Spinal cord (tissue), 10 donors: ENCODE data around the gene LARP7. TPM values are rescaled to one million over a fixed set of nuclear protein-coding genes. Genes with fewer than 3 reads are reported as not detected.
"Not testable (repeated sequence)": the region's sequence is repeated elsewhere in the genome, so short reads cannot be mapped to it uniquely, and the experiment has no call there.

ENCODE experiments used
- DNase-seq, 6 donors: peaks; one replicate each; pipeline versions ENCODE4 v3.0.0 to v3.0.0-alpha.2; 2013 to 2015; ENCODE audit warnings: low spot score in 6 of 6, low read depth in 4 of 6
- H3K27ac ChIP-seq: one replicate; pipeline ENCODE4 v1.5.1; 2013; ENCODE audit warnings: low read depth, low read length, control low read depth
- H3K27me3 ChIP-seq: one replicate; pipeline ENCODE4 v1.6.1; 2013; ENCODE audit warnings: low read length; ENCODE audit not compliant: control insufficient read depth, insufficient read depth
- H3K36me3 ChIP-seq: one replicate; pipeline ENCODE4 v1.6.1; 2013; ENCODE audit warnings: low read length; ENCODE audit not compliant: control insufficient read depth, insufficient read depth
- H3K4me1 ChIP-seq: one replicate; pipeline ENCODE4 v1.6.1; 2013; ENCODE audit warnings: low read length; ENCODE audit not compliant: control insufficient read depth, insufficient read depth
- H3K4me3 ChIP-seq: one replicate; pipeline ENCODE4 v1.5.1; 2013; ENCODE audit warnings: low read depth, low read length, control low read depth
- H3K9me3 ChIP-seq: one replicate; pipeline ENCODE4 v1.6.1; 2013; ENCODE audit warnings: low read length; ENCODE audit not compliant: control insufficient read depth, insufficient read depth
- WGBS: methylation state at CpG from one replicate; pipeline ENCODE4 v1.1.5; 2013; ENCODE audit warnings: missing lambda C conversion rate; ENCODE audit not compliant: insufficient coverage; 5-methylcytosine and 5-hydroxymethylcytosine counted together
- polyA plus RNA-seq, 2 donors: library from polyadenylated mRNA; unstranded; fragments of 120-200 nt; gene quantifications; one replicate each; pipeline ENCODE4 v1.2.1, GENCODE V29; 2013; ENCODE audit not compliant: insufficient read length in 2 of 2
- total RNA-seq, 2 donors: library from RNA; depleted of rRNA in 1 of 2; stranded (reverse); fragments of 120-200 nt in 1 of 2; fragments of >200 nt in 1 of 2; gene quantifications; one replicate each; pipeline versions ENCODE4 v1.2.3 to v1.2.4, GENCODE V29; 2013 to 2014
- donor health status: healthy.

Gene LARP7
- total and polyA plus RNA-seq, 4 donors: 33.1 to 65.1 (median 52.0) TPM

DNA sequence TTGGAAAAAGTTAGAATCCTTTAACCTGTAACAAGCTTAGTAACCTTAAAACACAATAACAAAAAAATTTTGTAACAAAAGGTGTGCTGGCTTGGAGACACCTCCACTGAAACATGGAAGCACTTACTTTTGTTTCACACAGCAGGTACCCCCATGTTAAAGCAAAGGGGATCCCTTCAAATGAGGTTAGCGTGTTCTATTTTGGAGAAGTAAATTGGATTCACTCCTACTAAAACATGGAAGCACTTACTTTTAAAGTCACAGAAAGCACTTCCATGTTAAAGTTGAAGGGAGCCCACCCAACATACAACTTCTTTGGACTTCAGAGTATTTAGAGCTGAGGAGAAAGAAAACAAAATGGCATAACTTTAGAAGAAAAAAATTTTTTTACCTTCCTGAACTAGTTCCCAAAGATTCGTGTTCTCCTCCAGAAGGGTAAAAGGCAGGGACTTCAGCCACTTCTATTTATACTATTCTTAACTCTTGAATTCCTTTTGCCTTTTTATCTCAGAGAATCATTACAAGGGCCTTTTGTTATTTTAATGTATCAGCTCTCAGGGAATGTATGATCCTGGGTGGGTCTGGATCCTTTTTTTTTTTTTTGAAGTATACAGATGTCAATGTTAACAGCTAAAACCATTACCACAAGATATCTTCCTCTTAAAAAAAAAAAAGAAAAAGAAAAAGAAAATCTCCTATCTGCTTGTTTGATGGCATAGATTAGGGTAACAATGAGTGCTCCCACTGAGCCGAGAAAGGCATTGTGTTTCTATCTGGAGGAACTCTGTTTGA is 11.5 kb downstream of the LARP7 start:
- H3K4me1 ChIP-seq: no peaks in the 10 kb centered on the region
- no peaks in the 10 kb centered on the region for H3K27me3 ChIP-seq
- WGBS: no CpG with 5 or more reads among the region's 3 CpGs
- no peak for DNase-seq
- H3K27ac ChIP-seq: no peak overlapping the region
- H3K36me3 ChIP-seq: peaks cover 15% of the 10 kb centered on the region
- H3K4me3 ChIP-seq: no peak overlapping the region
- no peaks in the 10 kb centered on the region for H3K9me3 ChIP-seq

DNA sequence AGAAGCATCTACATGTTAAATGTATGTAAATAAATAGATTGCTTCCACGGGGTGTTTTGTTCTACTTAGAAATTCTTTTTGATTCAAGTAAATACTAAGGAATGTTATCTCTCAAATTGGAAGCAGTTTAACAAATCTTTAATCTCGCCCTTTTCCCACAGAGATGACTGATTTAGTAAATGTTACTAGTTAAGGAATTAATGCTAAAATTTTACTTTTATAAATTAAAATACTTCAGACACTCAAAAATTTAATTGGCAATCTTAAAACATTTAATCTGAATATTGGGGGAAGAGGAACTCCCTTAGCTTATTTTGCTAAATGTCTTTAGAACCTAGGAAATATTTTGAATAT is 12.1 kb downstream of the LARP7 start:
- Histone ChIP-seq H3K9me3 (no peaks in the 10 kb centered on the region), H3K4me3 (no peak overlapping the region), H3K27ac (no peak overlapping the region), H3K4me1 (no peaks in the 10 kb centered on the region), H3K27me3 (no peaks in the 10 kb centered on the region), H3K36me3 (peaks cover 18% of the 10 kb centered on the region)
- no peak for DNase-seq
- no CpG with 5 or more reads among the region's 2 CpGs for WGBS

- Histone ChIP-seq H3K9me3 (no peaks in the 10 kb centered on the region), H3K27me3 (no peaks in the 10 kb centered on the region), H3K36me3 (peaks cover 17% of the 10 kb centered on the region), H3K4me1 (no peaks in the 10 kb centered on the region), H3K4me3 (no peak overlapping the region), H3K27ac (no peak overlapping the region)
- WGBS: 64% methylated on average over 2 of the region's 4 CpGs
- no peak for DNase-seq
Measured at GRCh38 chr4:112650332-112650731, 13.4 kb downstream of the LARP7 start.

- DNase-seq: no peak
- H3K36me3 ChIP-seq: peaks cover 14% of the 10 kb centered on the region
- H3K4me1 ChIP-seq: no peaks in the 10 kb centered on the region
- no peak overlapping the region for H3K4me3 ChIP-seq
- H3K27ac ChIP-seq: no peak overlapping the region
- H3K27me3 ChIP-seq: no peaks in the 10 kb centered on the region
- no peaks in the 10 kb centered on the region for H3K9me3 ChIP-seq
Measured at GRCh38 chr4:112651641-112652040, 14.7 kb downstream of the LARP7 start.

GRCh38 chr4:112652216-112652615 is 15.3 kb downstream of the LARP7 start:
- no peak for DNase-seq
- H3K27me3 ChIP-seq: no peaks in the 10 kb centered on the region
- H3K27ac ChIP-seq: no peak overlapping the region
- WGBS: no CpG with 5 or more reads among the region's 1 CpG
- peaks cover 11% of the 10 kb centered on the region for H3K36me3 ChIP-seq
- H3K9me3 ChIP-seq: no peaks in the 10 kb centered on the region
- no peak overlapping the region for H3K4me3 ChIP-seq
- no peaks in the 10 kb centered on the region for H3K4me1 ChIP-seq

- Histone ChIP-seq H3K27ac (no peak overlapping the region), H3K27me3 (no peaks in the 10 kb centered on the region), H3K36me3 (peaks cover 14% of the 10 kb centered on the region), H3K4me3 (no peak overlapping the region), H3K9me3 (no peaks in the 10 kb centered on the region), H3K4me1 (no peaks in the 10 kb centered on the region)
- DNase-seq: no peak
- WGBS: 57% methylated on average over 5 of the region's 5 CpGs
Measured at GRCh38 chr4:112655270-112655669, 18.3 kb downstream of the LARP7 start.

DNA sequence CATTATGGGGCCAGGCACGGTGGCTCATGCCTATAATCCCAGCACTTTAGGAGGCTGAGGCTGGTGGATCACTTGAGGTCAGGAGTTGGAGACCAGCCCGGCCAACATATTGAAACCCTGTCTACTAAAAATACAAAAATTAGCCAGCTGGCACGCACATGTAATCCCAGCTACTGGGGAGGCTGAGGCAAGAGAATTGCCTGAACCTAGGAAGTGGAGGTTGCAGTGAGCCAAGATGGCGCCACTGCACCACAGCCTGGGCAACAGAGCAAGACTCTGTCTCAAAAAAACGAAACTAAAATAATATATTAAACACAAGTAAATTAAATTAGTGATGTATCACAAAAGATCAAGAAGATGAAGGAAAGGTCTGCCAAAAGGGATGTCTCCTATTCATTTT is 19.2 kb downstream of the LARP7 start:
- H3K9me3 ChIP-seq, DNase-seq, H3K4me3 ChIP-seq, H3K27ac ChIP-seq, H3K4me1 ChIP-seq, H3K27me3 ChIP-seq: not testable (repeated sequence)
- peaks cover 14% of the 10 kb centered on the region for H3K36me3 ChIP-seq
- WGBS: no CpG with 5 or more reads among the region's 5 CpGs

GRCh38 chr4:112664611-112665010 is 27.7 kb downstream of the LARP7 start:
- Histone ChIP-seq H3K9me3 (no peaks in the 10 kb centered on the region), H3K36me3 (no peaks in the 10 kb centered on the region), H3K4me3 (no peak overlapping the region), H3K27ac (no peak overlapping the region), H3K4me1 (peaks cover 4% of the 10 kb centered on the region), H3K27me3 (no peaks in the 10 kb centered on the region)
- no peak for DNase-seq
- no CpG with 5 or more reads among the region's 2 CpGs for WGBS

DNA sequence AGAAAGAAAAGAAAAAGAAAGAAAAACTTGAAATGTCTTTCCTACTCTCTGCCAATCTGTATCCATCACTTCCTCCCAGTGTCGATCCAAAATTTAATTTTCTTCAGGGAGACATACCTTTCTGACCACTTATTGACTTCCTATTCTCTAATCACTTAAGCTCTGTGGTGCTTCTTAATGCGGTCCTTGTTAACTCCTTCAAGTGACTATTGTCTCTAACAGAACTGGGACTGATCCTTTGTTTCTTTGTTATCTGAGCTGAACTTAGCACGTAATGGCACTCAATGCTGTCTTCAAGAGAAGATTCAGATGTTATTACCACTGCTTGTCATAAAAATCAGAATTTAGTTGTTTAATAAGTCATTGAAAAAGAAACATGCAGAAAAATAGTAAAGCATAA is 31.2 kb downstream of the LARP7 start:
- Histone ChIP-seq H3K4me3 (no peak overlapping the region), H3K9me3 (no peaks in the 10 kb centered on the region), H3K36me3 (no peaks in the 10 kb centered on the region), H3K4me1 (no peaks in the 10 kb centered on the region), H3K27ac (no peak overlapping the region), H3K27me3 (no peaks in the 10 kb centered on the region)
- 76% methylated on average over 2 of the region's 3 CpGs for WGBS
- DNase-seq: no peak

- no peaks in the 10 kb centered on the region for H3K4me1 ChIP-seq
- H3K4me3 ChIP-seq: no peak overlapping the region
- no peak for DNase-seq
- H3K27ac ChIP-seq: no peak overlapping the region
- no peaks in the 10 kb centered on the region for H3K27me3 ChIP-seq
- H3K9me3 ChIP-seq: no peaks in the 10 kb centered on the region
- no peaks in the 10 kb centered on the region for H3K36me3 ChIP-seq
Measured at GRCh38 chr4:112673076-112673475, 36.1 kb downstream of the LARP7 start.
